B cell (primary cell): ENCODE measurements around the gene CDC34. TPM values are rescaled to one million over a fixed set of nuclear protein-coding genes. Genes with fewer than 3 reads are reported as not detected.

Experiments used
- ATAC-seq: fragments of 200-7000 bp; cut with Tn5 transposase; one replicate; pipeline ENCODE4 v1.10.0; 2021; ENCODE audit warnings: low read depth, mild to moderate bottlenecking, moderate number of reproducible peaks, moderate library complexity
- CTCF ChIA-PET: fragments of 350-600 bp; sonication (Branson Sonifier 250); formaldehyde crosslinking; loops from one replicate; lab custom pipeline; 2021; ENCODE audit warnings: antibody characterized with exemption, inconsistent platforms; lab: Charles Lee
- POLR2A ChIA-PET: fragments of 350-600 bp; sonication (Branson Sonifier 250); formaldehyde crosslinking; loops from one replicate; lab custom pipeline; 2021; ENCODE audit warnings: antibody characterized with exemption; lab: Charles Lee
- DNase-seq: peaks from one replicate; pipeline ENCODE4 v3.0.0; 2013
- H2AFZ ChIP-seq: 2 replicates; pipeline ENCODE4 v1.6.1; 2012; ENCODE audit warnings: mild to moderate bottlenecking, low read depth, low read length; ENCODE audit not compliant: insufficient read depth, poor library complexity, severe bottlenecking
- H3K27ac ChIP-seq, 2 donors: 1 replicate in 1 of 2; 2 replicates in 1 of 2; pipeline ENCODE4 v1.5.1; 2012 to 2013; ENCODE audit warnings: low read length in 2 of 2, mild to moderate bottlenecking in 2 of 2, moderate library complexity in 1 of 2
- H3K27me3 ChIP-seq, 4 experiments: fragments of 200-600 bp in 1 of 4; sonication (generic) in 1 of 4; replicated peaks in 1 of 4; 1 replicate in 2 of 4; 2 replicates in 2 of 4; pipeline versions ENCODE4 v1.6.1 to v1.7.0; 2013 to 2016; ENCODE audit warnings: low read length in 3 of 4, mild to moderate bottlenecking in 2 of 4, mixed read lengths in 1 of 4, moderate library complexity in 1 of 4; ENCODE audit not compliant: insufficient read depth in 4 of 4, control insufficient read depth in 3 of 4; ENCODE audit errors: control extremely low read depth in 1 of 4
- H3K36me3 ChIP-seq, 2 experiments: replicated peaks in 1 of 2; 1 replicate in 1 of 2; 2 replicates in 1 of 2; pipeline versions ENCODE4 v1.6.1 to v1.7.1; 2013; ENCODE audit warnings: low read length in 1 of 2; ENCODE audit not compliant: insufficient read depth in 2 of 2, control insufficient read depth in 1 of 2; ENCODE audit errors: control extremely low read depth in 1 of 2, extremely low read depth in 1 of 2
- H3K4me1 ChIP-seq, 2 donors: fragments of 200-600 bp in 1 of 2; sonication (generic) in 1 of 2; 1 replicate in 1 of 2; 2 replicates in 1 of 2; pipeline versions ENCODE4 v1.5.1 to v1.6.1; 2013 to 2017; ENCODE audit warnings: low read length in 2 of 2; ENCODE audit not compliant: control insufficient read depth in 2 of 2, insufficient read depth in 2 of 2
- H3K4me2 ChIP-seq: replicated peaks from 2 replicates; pipeline ENCODE3; 2012; ENCODE audit warnings: mild to moderate bottlenecking, low read depth, low read length; ENCODE audit not compliant: poor library complexity, severe bottlenecking
- H3K4me3 ChIP-seq, 5 experiments: fragments of 200-600 bp in 1 of 5; sonication (generic) in 1 of 5; 1 replicate in 3 of 5; 2 replicates in 2 of 5; pipeline versions ENCODE4 v1.5.1 to v1.7.0; 2011 to 2016; ENCODE audit warnings: low read length in 4 of 5, mild to moderate bottlenecking in 4 of 5, low read depth in 2 of 5, control low read depth in 1 of 5, moderate library complexity in 1 of 5; ENCODE audit not compliant: insufficient read depth in 1 of 5; ENCODE audit errors: control extremely low read depth in 1 of 5, extremely low read depth in 1 of 5
- H3K79me2 ChIP-seq: fragments of 200-600 bp; sonication (generic); one replicate; pipeline ENCODE4 v1.6.0; 2016; ENCODE audit warnings: low read length; ENCODE audit not compliant: control insufficient read depth, insufficient read depth
- H3K9ac ChIP-seq: fragments of 200-600 bp; sonication (generic); 2 replicates; pipeline ENCODE4 v1.6.1; 2017; ENCODE audit warnings: mild to moderate bottlenecking, low read length, moderate library complexity
- H3K9me3 ChIP-seq, 3 donors: one replicate each; pipeline versions ENCODE4 v1.6.1 to v1.7.1; 2013; ENCODE audit warnings: low read length in 2 of 3; ENCODE audit not compliant: control insufficient read depth in 2 of 3, insufficient read depth in 1 of 3; ENCODE audit errors: control extremely low read depth in 1 of 3
- H4K20me1 ChIP-seq: 2 replicates; pipeline ENCODE4 v1.6.0; 2012; ENCODE audit warnings: mild to moderate bottlenecking, low read length; ENCODE audit not compliant: insufficient read depth, control insufficient read depth, poor library complexity, severe bottlenecking
- H3K27ac Mint-ChIP-seq: one replicate; pipeline ENCODE4 v1.8.0; 2021; ENCODE audit warnings: mixed read lengths
- H3K27me3 Mint-ChIP-seq: one replicate; pipeline ENCODE4 v1.8.0; 2021; ENCODE audit warnings: mixed read lengths
- H3K4me1 Mint-ChIP-seq: one replicate; pipeline ENCODE4 v1.8.0; 2021; ENCODE audit warnings: mixed read lengths
- H3K4me3 Mint-ChIP-seq: one replicate; pipeline ENCODE4 v1.8.0; 2021; ENCODE audit warnings: mixed read lengths
- H3K9me3 Mint-ChIP-seq: one replicate; pipeline ENCODE4 v1.8.0; 2022; ENCODE audit warnings: mixed read lengths; ENCODE audit not compliant: insufficient read depth
- CTCF ChIP-seq: fragments of 200-600 bp; IDR thresholded peaks from one replicate; pipeline ENCODE4 v1.8.0; 2022; ENCODE audit warnings: antibody characterized with exemption, mild to moderate bottlenecking
- EZH2 ChIP-seq: IDR thresholded peaks from 2 replicates; pipeline ENCODE4 v1.6.1; 2012; ENCODE audit warnings: borderline replicate concordance, low read depth, mild to moderate bottlenecking, moderate library complexity, low read length; ENCODE audit not compliant: insufficient read depth, poor library complexity, severe bottlenecking
- WGBS: methylation state at CpG from one replicate; pipeline ENCODE4 v1.1.5; 2013; ENCODE audit warnings: missing lambda C conversion rate; ENCODE audit not compliant: insufficient coverage; 5-methylcytosine and 5-hydroxymethylcytosine counted together
- intact Hi-C: fragments of 100-400 bp; cut with micrococcal nuclease; formaldehyde crosslinking; loops from one replicate; pipeline ENCODE4 v1.10.0; 2022
- polyA plus RNA-seq: library from polyadenylated mRNA; depleted of rRNA; stranded (reverse); fragments of >200 nt; gene quantifications from 2 replicates; pipeline ENCODE4 v1.2.3, GENCODE V29; 2012
- total RNA-seq, 2 donors: library from RNA; stranded (reverse); fragments of 120-200 nt in 1 of 2; gene quantifications; 1 replicate in 1 of 2; 2 replicates in 1 of 2; pipeline versions ENCODE4 v1.2.3 to v1.2.4, GENCODE V29; 2013 to 2022

CDC34 gene
- total and polyA plus RNA-seq, 2 donors (not counting 1 experiment from before 2014, with no cell fraction given): 26.9 to 28.4 TPM

GRCh38 chr19:483332-484072 is 48.1 kb upstream of the CDC34 start:
- TF ChIP-seq EZH2 (no peak), CTCF (no peak)
- no peak overlapping the region for H2AFZ ChIP-seq
- H3K4me3 ChIP-seq: no peak overlapping the region
- Mint-ChIP-seq H3K4me3 (no peak overlapping the region), H3K27ac (no peak overlapping the region), H3K27me3 (peaks cover 11% of the 10 kb centered on the region), H3K4me1 (peaks cover 4% of the 10 kb centered on the region), H3K9me3 (peaks cover 4% of the 10 kb centered on the region)
- H3K9ac ChIP-seq: no peak overlapping the region
- no peak overlapping the region for H3K27ac ChIP-seq
- ChIA-PET POLR2A (no interaction called here), CTCF (no interaction called here)
- H4K20me1 ChIP-seq: no peaks in the 10 kb centered on the region
- DNase-seq: no peak
- intact Hi-C loops: no loop called here
- H3K4me2 ChIP-seq: no peak overlapping the region
- 72% methylated on average over 21 of the region's 21 CpGs for WGBS
- no peak for ATAC-seq
- no peaks in the 10 kb centered on the region for H3K36me3 ChIP-seq
- peaks cover 0 to 18% (median 8%) of the 10 kb centered on the region in 4 experiments for H3K27me3 ChIP-seq
- no peaks in the 10 kb centered on the region for H3K79me2 ChIP-seq
- H3K9me3 ChIP-seq: peaks cover 0 to 29% (median 0%) of the 10 kb centered on the region in 3 donors
- H3K4me1 ChIP-seq: peaks cover 0 to 10% of the 10 kb centered on the region in 2 donors

GRCh38 chr19:484494-484893 is 47.1 kb upstream of the CDC34 start:
- no peak overlapping the region for H3K4me2 ChIP-seq
- peaks cover 0 to 13% of the 10 kb centered on the region in 2 donors for H3K4me1 ChIP-seq
- H3K27ac ChIP-seq: no peak overlapping the region
- Mint-ChIP-seq H3K27ac (no peak overlapping the region), H3K27me3 (peaks cover 11% of the 10 kb centered on the region), H3K4me3 (no peak overlapping the region), H3K4me1 (peaks cover 5% of the 10 kb centered on the region), H3K9me3 (peaks cover 4% of the 10 kb centered on the region)
- H3K79me2 ChIP-seq: no peaks in the 10 kb centered on the region
- 67% methylated on average over 15 of the region's 15 CpGs for WGBS
- ChIA-PET CTCF (no interaction called here), POLR2A (no interaction called here)
- no peak overlapping the region for H2AFZ ChIP-seq
- intact Hi-C loops: no loop called here
- TF ChIP-seq CTCF (no peak), EZH2 (no peak)
- no peaks in the 10 kb centered on the region for H4K20me1 ChIP-seq
- peaks cover 0 to 18% (median 8%) of the 10 kb centered on the region in 4 experiments for H3K27me3 ChIP-seq
- no peaks in the 10 kb centered on the region for H3K36me3 ChIP-seq
- no peak for DNase-seq
- ATAC-seq: no peak
- peaks cover 0 to 29% (median 0%) of the 10 kb centered on the region in 3 donors for H3K9me3 ChIP-seq
- no peak overlapping the region for H3K9ac ChIP-seq
- H3K4me3 ChIP-seq: no peak overlapping the region
